IMR-90 (cell line): ENCODE data around the gene SLC39A8. TPM values are rescaled to one million over a fixed set of nuclear protein-coding genes. Genes with fewer than 3 reads are reported as not detected.

ENCODE experiments used
- ATAC-seq: fragments of 200-7000 bp; cut with Tn5 transposase; 2 replicates; pipeline ENCODE4 v1.9.1; 2020; ENCODE audit warnings: low read depth, mild to moderate bottlenecking, moderate library complexity
- BruUV-seq: library from RNA; stranded (reverse); fragments of 400-500 nt; replicated peaks from 2 replicates; lab custom pipeline; 2021; lab: Mats Ljungman, UMichigan
- CTCF ChIA-PET: fragments of 300-600 bp; formaldehyde crosslinking; extraction: SDS; loops from one replicate; lab custom pipeline; 2021; ENCODE audit warnings: antibody characterized with exemption; lab: Yijun Ruan, JAX
- POLR2A ChIA-PET: fragments of 300-600 bp; sonication (Branson Sonifier 250); formaldehyde crosslinking; loops from one replicate; lab custom pipeline; 2022; ENCODE audit warnings: antibody characterized with exemption; ENCODE audit not compliant: unreplicated experiment; lab: Charles Lee
- DNase-seq: peaks from one replicate; pipeline ENCODE4 v3.0.0; 2013
- H2AFZ ChIP-seq: replicated peaks from 2 replicates; pipeline ENCODE3; 2013; ENCODE audit warnings: low read length, mild to moderate bottlenecking; ENCODE audit not compliant: poor library complexity
- H2AK5ac ChIP-seq: 2 replicates; pipeline ENCODE4 v1.6.1; 2013; ENCODE audit warnings: low read depth, low read length, inconsistent platforms
- H2AK9ac ChIP-seq: replicated peaks from 2 replicates; pipeline ENCODE3; 2013; ENCODE audit warnings: mild to moderate bottlenecking, low read depth, low read length, moderate library complexity; ENCODE audit not compliant: poor library complexity
- H2BK120ac ChIP-seq: 2 replicates; pipeline ENCODE4 v1.6.1; 2013; ENCODE audit warnings: low read depth, low read length, inconsistent platforms
- H2BK15ac ChIP-seq: 3 replicates; pipeline ENCODE4 v1.6.1; 2013; ENCODE audit warnings: low read depth, low read length, inconsistent platforms
- H2BK20ac ChIP-seq: 2 replicates; pipeline ENCODE4 v1.6.1; 2013; ENCODE audit warnings: low read depth, mild to moderate bottlenecking, inconsistent platforms, low read length, moderate library complexity
- H2BK5ac ChIP-seq: 2 replicates; pipeline ENCODE4 v1.6.1; 2013; ENCODE audit warnings: mild to moderate bottlenecking, low read depth, low read length, inconsistent platforms; ENCODE audit not compliant: poor library complexity, severe bottlenecking
- H3K14ac ChIP-seq: replicated peaks from 2 replicates; pipeline ENCODE4 v1.6.1; 2013; ENCODE audit warnings: low read depth, low read length, inconsistent platforms
- H3K18ac ChIP-seq: 2 replicates; pipeline ENCODE4 v1.6.1; 2013; ENCODE audit warnings: low read depth, low read length, control low read depth
- H3K23ac ChIP-seq: 2 replicates; pipeline ENCODE4 v1.6.1; 2013; ENCODE audit warnings: low read depth, low read length, inconsistent platforms
- H3K27ac ChIP-seq: 2 replicates; pipeline ENCODE4 v1.5.1; 2013; ENCODE audit warnings: mild to moderate bottlenecking, control low read depth, low read length; ENCODE audit not compliant: insufficient read depth
- H3K27me3 ChIP-seq: 2 replicates; pipeline ENCODE4 v1.6.1; 2013; ENCODE audit warnings: low read length; ENCODE audit not compliant: control insufficient read depth, insufficient read depth
- H3K36me3 ChIP-seq: 2 replicates; pipeline ENCODE4 v1.6.1; 2013; ENCODE audit warnings: low read length, mixed read lengths; ENCODE audit not compliant: control insufficient read depth, insufficient read depth
- H3K4ac ChIP-seq: 2 replicates; pipeline ENCODE4 v1.6.1; 2013; ENCODE audit warnings: low read depth, low read length, inconsistent platforms
- H3K4me1 ChIP-seq: 2 replicates; pipeline ENCODE4 v1.6.1; 2013; ENCODE audit warnings: low read length, mixed read lengths; ENCODE audit not compliant: control insufficient read depth, insufficient read depth
- H3K4me2 ChIP-seq: 2 replicates; pipeline ENCODE4 v1.6.1; 2013; ENCODE audit warnings: low read depth, mild to moderate bottlenecking, control low read depth, low read length, moderate library complexity
- H3K4me3 ChIP-seq: 2 replicates; pipeline ENCODE4 v1.5.1; 2013; ENCODE audit warnings: low read depth, mild to moderate bottlenecking, control low read depth, low read length, moderate library complexity; ENCODE audit not compliant: insufficient read depth
- H3K56ac ChIP-seq: 2 replicates; pipeline ENCODE4 v1.6.1; 2013; ENCODE audit warnings: low read length, inconsistent platforms; ENCODE audit not compliant: insufficient read depth; ENCODE audit errors: extremely low read depth
- H3K79me1 ChIP-seq, 2 experiments: 2 replicates each; pipeline ENCODE4 v1.6.1; 2013; ENCODE audit warnings: low read length in 2 of 2, inconsistent platforms in 1 of 2, low read depth in 1 of 2
- H3K9ac ChIP-seq: 2 replicates; pipeline ENCODE4 v1.6.1; 2013; ENCODE audit warnings: low read depth, low read length, control low read depth
- H3K9me1 ChIP-seq: 2 replicates; pipeline ENCODE4 v1.6.1; 2013; ENCODE audit warnings: low read length, inconsistent platforms; ENCODE audit not compliant: insufficient read depth
- H3K9me3 ChIP-seq: 2 replicates; pipeline ENCODE4 v1.6.1; 2013; ENCODE audit warnings: low read length; ENCODE audit not compliant: control insufficient read depth, insufficient read depth
- H4K20me1 ChIP-seq: 2 replicates; pipeline ENCODE4 v1.6.1; 2013; ENCODE audit warnings: low read length, inconsistent platforms; ENCODE audit not compliant: insufficient read depth
- H4K5ac ChIP-seq: 2 replicates; pipeline ENCODE4 v1.6.1; 2013; ENCODE audit warnings: mild to moderate bottlenecking, low read depth, low read length, control low read depth
- H4K8ac ChIP-seq, 2 experiments: 2 replicates each; pipeline ENCODE4 v1.6.1; 2013; ENCODE audit warnings: low read depth in 2 of 2, low read length in 2 of 2, control low read depth in 1 of 2, inconsistent platforms in 1 of 2
- H4K91ac ChIP-seq: 2 replicates; pipeline ENCODE4 v1.6.1; 2013; ENCODE audit warnings: low read depth, low read length, inconsistent platforms; ENCODE audit not compliant: insufficient read depth
- BHLHE40 ChIP-seq: fragments of 150-350 bp; IDR thresholded peaks from 2 replicates; pipeline ENCODE4 v1.6.1; 2016; ENCODE audit warnings: mild to moderate bottlenecking, low read depth, low read length
- CEBPB ChIP-seq: IDR thresholded peaks from 2 replicates; pipeline ENCODE4 v1.6.1; 2012; ENCODE audit warnings: low read depth, low read length, improper control_type of control experiment
- CHD1 ChIP-seq: IDR thresholded peaks from 2 replicates; pipeline ENCODE4 v1.6.1; 2012; ENCODE audit warnings: low read depth, low read length, improper control_type of control experiment
- CTCF ChIP-seq: conservative IDR thresholded peaks from 2 replicates; pipeline ENCODE4 v1.5.1; 2012; ENCODE audit warnings: mild to moderate bottlenecking, low read depth, low read length, improper control_type of control experiment
- ELK1 ChIP-seq: fragments of 150-350 bp; IDR thresholded peaks from 2 replicates; pipeline ENCODE4 v1.6.1; 2016; ENCODE audit warnings: low read depth, mild to moderate bottlenecking, low read length, moderate library complexity, borderline replicate concordance
- FOS ChIP-seq: fragments of 150-350 bp; IDR thresholded peaks from 2 replicates; pipeline ENCODE4 v1.6.1; 2016; ENCODE audit warnings: low read depth, low read length
- MAFK ChIP-seq: IDR thresholded peaks from 2 replicates; pipeline ENCODE4 v1.6.1; 2012; ENCODE audit warnings: low read depth, low read length, improper control_type of control experiment
- MAZ ChIP-seq: IDR thresholded peaks from 2 replicates; pipeline ENCODE4 v1.6.1; 2012; ENCODE audit warnings: low read depth, mild to moderate bottlenecking, low read length, improper control_type of control experiment, moderate library complexity, borderline replicate concordance
- MXI1 ChIP-seq: IDR thresholded peaks from 2 replicates; pipeline ENCODE4 v1.6.1; 2012; ENCODE audit warnings: low read depth, mild to moderate bottlenecking, low read length, moderate library complexity, borderline replicate concordance
- NFE2L2 ChIP-seq: fragments of 150-350 bp; IDR thresholded peaks from 2 replicates; pipeline ENCODE4 v1.6.1; 2016; ENCODE audit warnings: low read depth, mild to moderate bottlenecking, low read length
- POLR2A ChIP-seq: IDR thresholded peaks from 2 replicates; pipeline ENCODE4 v1.6.1; 2012; ENCODE audit warnings: mild to moderate bottlenecking, low read depth, low read length
- RAD21 ChIP-seq: IDR thresholded peaks from 2 replicates; pipeline ENCODE4 v1.6.1; 2012; ENCODE audit warnings: low read length, improper control_type of control experiment
- RCOR1 ChIP-seq: IDR thresholded peaks from 2 replicates; pipeline ENCODE4 v1.6.1; 2012; ENCODE audit warnings: mild to moderate bottlenecking, low read length, improper control_type of control experiment; ENCODE audit not compliant: insufficient replicate concordance
- RFX5 ChIP-seq: IDR thresholded peaks from 2 replicates; pipeline ENCODE4 v1.8.0; 2012; ENCODE audit warnings: low read depth, mild to moderate bottlenecking, low read length, moderate library complexity
- SMC3 ChIP-seq: fragments of 150-350 bp; IDR thresholded peaks from 2 replicates; pipeline ENCODE4 v1.6.1; 2016; ENCODE audit warnings: low read depth, mild to moderate bottlenecking, antibody characterized with exemption, low read length, moderate library complexity
- USF2 ChIP-seq: fragments of 150-350 bp; IDR thresholded peaks from 2 replicates; pipeline ENCODE4 v1.6.1; 2017; ENCODE audit warnings: mild to moderate bottlenecking, antibody characterized with exemption, low read length, low read depth
- dilution Hi-C: fragments of 300-500 bp; cut with HindIII; formaldehyde crosslinking; loops from one replicate; pipeline ENCODE4 v1.14.3; 2018; ENCODE audit warnings: low sequenced_read_pairs; ENCODE audit not compliant: unreplicated experiment
- in situ Hi-C: fragments of 300-500 bp; cut with MboI; formaldehyde crosslinking; loops from 3 replicates; pipeline ENCODE4 v1.14.3; 2019; ENCODE audit warnings: low sequenced_read_pairs, inconsistent platforms, mixed read lengths
- intact Hi-C: fragments of 100-400 bp; cut with micrococcal nuclease; formaldehyde crosslinking; loops from 2 replicates; pipeline ENCODE4 v1.10.0; 2022
- polyA plus RNA-seq, 3 experiments: library from polyadenylated mRNA; depleted of rRNA; stranded (reverse); fragments of >200 nt; gene quantifications; 2 replicates each; pipeline ENCODE4 v1.2.3, GENCODE V29; 2012; ENCODE audit warnings: low replicate concordance in 1 of 3
- total RNA-seq: library from RNA; depleted of rRNA; stranded (reverse); fragments of >200 nt; gene quantifications from 2 replicates; pipeline ENCODE4 v1.2.3, GENCODE V29; 2012

Gene SLC39A8
- total and polyA plus RNA-seq, 2 of the 4 experiments (the other 2 are of a cell fraction), result 0.05 to 0.18 TPM

- H2BK5ac ChIP-seq, result no peak overlapping the region
- no peaks in the 10 kb centered on the region for H3K79me1 ChIP-seq
- no peak overlapping the region for H3K4me2 ChIP-seq
- H4K8ac ChIP-seq, result no peak overlapping the region
- no peak overlapping the region for H3K18ac ChIP-seq
- ATAC-seq, result no peak
- dilution Hi-C loops (no loop called here), in situ Hi-C loops (no loop called here), intact Hi-C loops (no loop called here)
- H2BK15ac ChIP-seq, result no peak overlapping the region
- H3K14ac ChIP-seq, result no peak overlapping the region
- H3K23ac ChIP-seq, result no peak overlapping the region
- H3K27ac ChIP-seq, result no peak overlapping the region
- ChIA-PET POLR2A (no interaction called here), CTCF (no interaction called here)
- no peak overlapping the region for H2BK20ac ChIP-seq
- H3K4ac ChIP-seq, result no peak overlapping the region
- no peaks in the 10 kb centered on the region for H3K9me1 ChIP-seq
- no peak overlapping the region for H2AFZ ChIP-seq
- H2AK9ac ChIP-seq, result no peak overlapping the region
- TF ChIP-seq CHD1 (no peak), MAZ (no peak), RFX5 (no peak), USF2 (no peak), BHLHE40 (no peak), NFE2L2 (no peak), MXI1 (no peak), MAFK (no peak), RAD21 (no peak), FOS (no peak), SMC3 (no peak), CEBPB (no peak), ELK1 (no peak), CTCF (no peak), POLR2A (no peak), RCOR1 (no peak)
- H4K20me1 ChIP-seq, result no peaks in the 10 kb centered on the region
- no peaks in the 10 kb centered on the region for H3K4me1 ChIP-seq
- peaks cover 3% of the 10 kb centered on the region; the same call in 1 of the 2 replicates for H3K9me3 ChIP-seq
- H4K91ac ChIP-seq, result no peak overlapping the region
- H3K9ac ChIP-seq, result no peak overlapping the region
- H3K36me3 ChIP-seq, result no peaks in the 10 kb centered on the region
- no TSS peak for BruUV-seq
- H2BK120ac ChIP-seq, result no peak overlapping the region
- no peak overlapping the region for H4K5ac ChIP-seq
- no peak overlapping the region for H3K56ac ChIP-seq
- DNase-seq, result no peak
- no peak overlapping the region for H2AK5ac ChIP-seq
- H3K4me3 ChIP-seq, result no peak overlapping the region
- H3K27me3 ChIP-seq, result no peaks in the 10 kb centered on the region
Observed at GRCh38 chr4:102230194-102230593, 115.1 kb downstream of the SLC39A8 start.
